HL-60 (cell line): Measurements from ENCODE around the gene BPIFB4.

Source experiments
- GABPA ChIP-seq: IDR thresholded peaks from 2 replicates; pipeline ENCODE4 v1.6.1; 2012; ENCODE audit warnings: low read depth
- POLR2AphosphoS5 ChIP-seq: IDR thresholded peaks from 2 replicates; pipeline ENCODE4 v1.6.1; 2012; ENCODE audit warnings: low read depth
- SPI1 ChIP-seq: IDR thresholded peaks from 2 replicates; pipeline ENCODE4 v1.6.1; 2012; ENCODE audit warnings: low read depth, mild to moderate bottlenecking, borderline replicate concordance
- TF ChIP-seq, protein P1 (sequence below): IDR thresholded peaks from one replicate; pipeline ENCODE4 v1.5.1; 2011; ENCODE audit warnings: low read length, control low read depth, inconsistent platforms; ENCODE audit not compliant: insufficient read depth
- TF ChIP-seq, protein P2 (sequence below): IDR thresholded peaks from 2 replicates; pipeline ENCODE4 v1.6.1; 2012; ENCODE audit warnings: low read depth; ENCODE audit not compliant: insufficient replicate concordance

DNA sequence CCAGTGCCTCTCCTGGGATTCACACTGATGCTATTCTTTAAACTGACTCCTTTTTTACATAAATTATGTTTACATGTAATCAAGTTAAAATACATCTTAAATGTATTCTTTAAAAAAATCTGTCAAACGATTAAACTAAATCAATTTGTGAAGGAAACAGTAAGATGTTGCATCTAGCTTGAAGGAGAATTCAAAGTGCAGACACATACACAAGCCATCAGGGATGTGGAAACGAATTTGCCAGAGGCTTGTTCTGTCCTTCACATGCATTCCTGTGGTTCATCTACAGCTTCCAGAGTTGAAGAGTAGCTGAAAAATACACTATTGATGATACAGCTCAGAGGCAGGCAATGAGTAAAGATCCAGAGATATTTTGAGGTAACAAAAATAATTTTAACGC lies 33.0 kb upstream of the BPIFB4 start:
- TF ChIP-seq, protein P1, sequence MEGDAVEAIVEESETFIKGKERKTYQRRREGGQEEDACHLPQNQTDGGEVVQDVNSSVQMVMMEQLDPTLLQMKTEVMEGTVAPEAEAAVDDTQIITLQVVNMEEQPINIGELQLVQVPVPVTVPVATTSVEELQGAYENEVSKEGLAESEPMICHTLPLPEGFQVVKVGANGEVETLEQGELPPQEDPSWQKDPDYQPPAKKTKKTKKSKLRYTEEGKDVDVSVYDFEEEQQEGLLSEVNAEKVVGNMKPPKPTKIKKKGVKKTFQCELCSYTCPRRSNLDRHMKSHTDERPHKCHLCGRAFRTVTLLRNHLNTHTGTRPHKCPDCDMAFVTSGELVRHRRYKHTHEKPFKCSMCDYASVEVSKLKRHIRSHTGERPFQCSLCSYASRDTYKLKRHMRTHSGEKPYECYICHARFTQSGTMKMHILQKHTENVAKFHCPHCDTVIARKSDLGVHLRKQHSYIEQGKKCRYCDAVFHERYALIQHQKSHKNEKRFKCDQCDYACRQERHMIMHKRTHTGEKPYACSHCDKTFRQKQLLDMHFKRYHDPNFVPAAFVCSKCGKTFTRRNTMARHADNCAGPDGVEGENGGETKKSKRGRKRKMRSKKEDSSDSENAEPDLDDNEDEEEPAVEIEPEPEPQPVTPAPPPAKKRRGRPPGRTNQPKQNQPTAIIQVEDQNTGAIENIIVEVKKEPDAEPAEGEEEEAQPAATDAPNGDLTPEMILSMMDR = no peak
- TF ChIP-seq, protein P2, sequence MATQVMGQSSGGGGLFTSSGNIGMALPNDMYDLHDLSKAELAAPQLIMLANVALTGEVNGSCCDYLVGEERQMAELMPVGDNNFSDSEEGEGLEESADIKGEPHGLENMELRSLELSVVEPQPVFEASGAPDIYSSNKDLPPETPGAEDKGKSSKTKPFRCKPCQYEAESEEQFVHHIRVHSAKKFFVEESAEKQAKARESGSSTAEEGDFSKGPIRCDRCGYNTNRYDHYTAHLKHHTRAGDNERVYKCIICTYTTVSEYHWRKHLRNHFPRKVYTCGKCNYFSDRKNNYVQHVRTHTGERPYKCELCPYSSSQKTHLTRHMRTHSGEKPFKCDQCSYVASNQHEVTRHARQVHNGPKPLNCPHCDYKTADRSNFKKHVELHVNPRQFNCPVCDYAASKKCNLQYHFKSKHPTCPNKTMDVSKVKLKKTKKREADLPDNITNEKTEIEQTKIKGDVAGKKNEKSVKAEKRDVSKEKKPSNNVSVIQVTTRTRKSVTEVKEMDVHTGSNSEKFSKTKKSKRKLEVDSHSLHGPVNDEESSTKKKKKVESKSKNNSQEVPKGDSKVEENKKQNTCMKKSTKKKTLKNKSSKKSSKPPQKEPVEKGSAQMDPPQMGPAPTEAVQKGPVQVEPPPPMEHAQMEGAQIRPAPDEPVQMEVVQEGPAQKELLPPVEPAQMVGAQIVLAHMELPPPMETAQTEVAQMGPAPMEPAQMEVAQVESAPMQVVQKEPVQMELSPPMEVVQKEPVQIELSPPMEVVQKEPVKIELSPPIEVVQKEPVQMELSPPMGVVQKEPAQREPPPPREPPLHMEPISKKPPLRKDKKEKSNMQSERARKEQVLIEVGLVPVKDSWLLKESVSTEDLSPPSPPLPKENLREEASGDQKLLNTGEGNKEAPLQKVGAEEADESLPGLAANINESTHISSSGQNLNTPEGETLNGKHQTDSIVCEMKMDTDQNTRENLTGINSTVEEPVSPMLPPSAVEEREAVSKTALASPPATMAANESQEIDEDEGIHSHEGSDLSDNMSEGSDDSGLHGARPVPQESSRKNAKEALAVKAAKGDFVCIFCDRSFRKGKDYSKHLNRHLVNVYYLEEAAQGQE = no peak
- TF ChIP-seq POLR2AphosphoS5 (no peak), GABPA (no peak), SPI1 (no peak)
